HG03354 (cell line): Measurements from ENCODE around the gene SEMA5A.

Experiments used
- ATAC-seq: cut with Tn5 transposase; IDR thresholded peaks from one replicate; pipeline ENCODE4 v1.9.1; 2021; ENCODE audit warnings: mild to moderate bottlenecking; ENCODE audit not compliant: unreplicated experiment, poor library complexity, severe bottlenecking

The SEMA5A gene

DNA sequence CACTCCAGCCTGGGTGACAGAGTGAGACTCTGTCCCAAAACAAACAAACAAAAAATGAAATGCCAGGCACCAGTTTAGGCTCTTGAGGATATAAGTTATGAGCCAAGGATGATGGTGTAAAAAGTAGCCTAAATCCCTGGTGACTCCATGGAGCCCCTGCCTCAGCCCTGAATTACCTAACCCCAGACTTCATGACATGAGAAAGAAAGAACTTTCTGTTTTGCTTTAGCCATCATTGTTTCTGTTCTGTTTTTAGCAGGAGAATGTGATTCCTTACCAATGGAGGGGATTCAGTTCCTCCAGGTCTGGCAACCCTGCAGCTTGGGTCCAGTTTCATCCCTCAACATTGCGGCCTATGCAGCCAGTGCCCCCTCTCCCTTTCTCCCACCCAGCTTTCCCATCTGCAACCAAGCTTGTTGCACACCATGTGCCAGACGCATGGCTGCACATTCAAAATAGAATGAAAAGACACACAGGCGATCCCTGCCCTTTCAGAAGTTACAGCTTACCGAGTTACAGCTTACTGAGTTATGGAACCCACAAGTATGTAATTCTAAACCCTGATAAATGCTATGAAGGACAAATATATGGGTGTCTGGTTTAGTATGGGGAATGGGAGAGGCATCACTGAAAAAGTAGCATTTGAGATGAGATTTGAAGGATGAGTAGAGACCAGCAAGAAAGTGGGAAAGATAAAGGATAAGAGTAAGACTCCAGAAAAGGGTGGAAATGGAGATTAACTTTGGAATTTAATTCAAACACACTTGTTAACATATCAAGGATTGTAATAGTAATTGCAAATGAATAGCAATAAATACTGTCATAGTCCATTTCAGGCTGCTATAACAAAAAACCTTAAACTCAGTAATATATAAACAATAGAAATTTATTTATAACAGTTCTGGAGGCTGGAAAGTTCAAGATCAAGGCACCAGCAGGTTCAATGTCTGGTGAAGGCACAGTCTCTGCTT is 6.0 kb upstream of the SEMA5A start:
- no peak for ATAC-seq

DNA sequence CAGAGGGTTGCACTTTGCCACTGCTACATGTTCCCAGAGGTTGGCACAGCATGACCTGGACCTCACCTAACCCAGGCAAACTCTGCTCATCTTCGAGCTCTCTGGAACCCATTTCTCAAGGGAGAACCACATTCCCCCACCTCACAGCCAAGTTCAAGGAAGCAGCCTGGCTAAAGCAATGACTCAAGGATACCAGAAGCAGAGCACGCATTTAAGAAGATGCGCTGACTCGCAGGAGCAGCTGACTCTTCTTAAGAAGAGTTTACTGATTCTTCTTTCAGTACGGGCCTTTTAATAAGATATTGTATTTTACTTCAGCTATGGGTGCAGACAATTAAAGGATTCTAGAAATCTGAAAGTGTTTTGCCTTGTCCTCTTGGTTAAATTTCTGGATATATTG is 4.1 kb upstream of the SEMA5A start:
- ATAC-seq = no peak

DNA sequence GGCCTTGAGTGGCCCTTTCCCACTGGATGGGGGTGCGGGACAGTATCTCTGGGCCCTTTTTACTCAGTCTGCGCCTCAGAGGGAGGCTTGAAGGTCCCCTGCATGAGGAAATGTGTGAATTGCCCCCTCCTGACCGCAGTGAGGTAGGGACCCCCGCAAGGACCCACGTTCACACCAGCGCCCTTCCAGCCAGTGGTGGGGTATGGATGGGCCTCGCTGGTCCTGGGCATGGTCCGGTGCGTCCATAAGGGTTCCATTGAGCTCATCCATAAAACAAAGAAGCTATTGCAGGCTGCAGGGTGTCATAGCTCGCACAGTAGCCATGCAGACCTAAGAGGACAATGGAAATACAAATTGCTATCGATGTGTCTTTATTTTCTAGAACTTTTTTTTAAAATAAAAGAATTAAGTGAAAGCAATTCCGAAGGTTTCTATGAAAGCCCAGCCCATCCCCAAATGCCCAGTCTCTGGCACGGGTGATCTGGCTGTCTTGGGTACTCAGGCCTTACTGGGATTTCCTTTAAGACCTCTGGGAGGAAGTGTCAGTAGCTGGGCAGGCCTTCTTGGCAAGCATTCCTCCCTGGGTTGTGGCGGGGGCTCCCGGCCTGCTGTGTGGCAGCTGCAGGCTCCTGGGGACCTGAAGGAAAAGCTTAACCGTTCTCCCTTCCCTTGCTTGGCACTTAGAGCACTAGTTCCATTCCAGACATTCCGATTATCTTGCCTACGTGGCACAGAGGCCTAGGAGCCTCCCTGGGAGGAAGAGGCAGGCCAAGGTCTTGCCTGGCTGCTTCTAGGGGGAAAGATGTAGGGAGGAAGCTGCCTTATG is 1.5 kb upstream of the SEMA5A start:
- no peak for ATAC-seq

DNA sequence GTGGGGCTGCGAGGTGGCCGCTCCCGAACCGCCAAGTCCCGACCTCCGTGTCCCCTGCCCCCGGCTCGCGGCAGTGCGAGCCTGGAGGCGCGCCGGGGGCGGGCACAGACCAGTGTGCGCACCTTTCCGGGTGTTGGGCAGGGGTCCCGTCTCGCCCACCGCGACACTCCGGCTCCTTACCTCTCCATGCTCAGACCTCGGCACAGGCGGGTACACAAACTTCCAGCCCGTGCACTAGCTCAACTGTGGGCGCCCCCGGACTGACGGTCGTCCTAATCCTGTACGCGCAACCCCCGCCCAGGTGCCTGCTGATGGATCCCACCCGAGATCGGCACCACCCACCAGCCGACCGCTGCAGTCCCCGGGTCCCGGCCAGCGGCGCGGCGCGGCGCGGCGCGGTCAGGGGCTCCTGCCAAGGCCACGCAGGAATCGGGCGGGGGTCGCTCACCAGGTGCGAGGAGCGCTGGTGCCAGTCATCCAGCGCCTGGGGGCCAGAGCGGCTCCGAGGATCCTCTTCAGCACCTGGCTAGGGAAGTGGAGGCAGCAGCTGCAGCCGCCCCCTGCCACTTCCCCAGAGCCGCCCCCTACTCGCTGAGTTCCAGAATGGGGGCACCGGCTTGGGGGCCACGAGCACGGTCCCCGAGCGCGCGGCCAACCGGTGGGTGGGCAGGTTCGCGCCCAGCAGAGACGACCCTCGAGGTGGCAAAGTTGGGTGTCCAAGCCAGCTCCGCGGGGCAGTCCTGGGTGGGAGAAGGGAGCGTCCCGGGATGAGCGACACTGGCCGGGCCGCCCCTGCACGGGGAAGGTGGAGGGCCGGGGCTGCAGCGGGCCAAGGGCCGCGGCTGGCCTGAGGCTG is 511 bp downstream of the SEMA5A start:
- peak; percentile 22 for ATAC-seq

DNA sequence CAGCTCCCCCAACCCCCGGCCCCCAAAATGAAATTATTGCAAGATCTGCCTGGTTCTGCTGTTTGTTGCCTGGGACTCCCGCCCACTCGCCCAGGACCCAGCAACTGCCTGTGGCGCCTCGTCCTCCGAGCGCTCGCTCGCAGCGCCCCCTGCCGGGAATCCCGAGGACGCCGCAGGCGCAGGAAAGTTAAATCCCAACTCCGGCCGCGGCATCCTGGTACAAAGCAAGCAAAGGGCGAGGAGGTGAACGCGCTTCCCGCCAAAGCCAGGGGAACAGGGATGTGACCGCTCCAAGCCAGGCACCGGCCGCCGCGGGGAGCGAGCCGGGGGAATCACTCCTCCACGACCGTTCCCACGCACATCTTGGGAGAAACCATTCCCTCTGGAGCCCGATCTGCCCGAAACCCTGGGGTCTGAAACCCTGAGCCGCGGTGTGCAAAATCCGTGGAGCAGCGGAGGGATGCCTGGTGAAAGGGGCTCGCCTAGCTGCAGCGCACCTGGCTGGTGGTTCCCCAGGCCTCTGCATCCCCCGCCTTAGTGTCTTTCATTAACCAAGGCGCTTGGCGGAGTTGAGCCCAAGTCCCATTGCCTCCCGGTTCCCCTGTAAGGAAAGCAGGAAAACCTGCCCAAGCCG is 1.3 kb downstream of the SEMA5A start:
- peak; percentile 68 for ATAC-seq

DNA sequence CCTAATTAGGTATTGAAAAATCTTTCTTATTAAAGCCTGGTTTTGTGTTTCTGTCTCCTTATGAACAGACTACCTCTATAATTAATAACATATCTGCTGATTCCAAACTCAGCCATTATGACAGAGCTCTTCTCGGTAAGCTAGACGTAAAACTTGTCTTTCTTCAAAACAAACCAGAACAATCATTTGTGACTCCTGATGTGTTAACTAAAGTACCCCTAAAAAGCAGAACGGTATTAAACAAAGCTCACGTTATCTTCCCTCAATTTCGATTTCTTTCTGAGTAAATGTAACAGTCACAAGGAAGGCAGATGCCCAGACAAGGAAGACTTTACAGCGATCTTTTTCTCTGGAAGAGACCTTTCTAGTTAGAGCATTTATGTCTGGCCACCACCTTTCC is 1.8 kb downstream of the SEMA5A start:
- ATAC-seq = peak; percentile 15

DNA sequence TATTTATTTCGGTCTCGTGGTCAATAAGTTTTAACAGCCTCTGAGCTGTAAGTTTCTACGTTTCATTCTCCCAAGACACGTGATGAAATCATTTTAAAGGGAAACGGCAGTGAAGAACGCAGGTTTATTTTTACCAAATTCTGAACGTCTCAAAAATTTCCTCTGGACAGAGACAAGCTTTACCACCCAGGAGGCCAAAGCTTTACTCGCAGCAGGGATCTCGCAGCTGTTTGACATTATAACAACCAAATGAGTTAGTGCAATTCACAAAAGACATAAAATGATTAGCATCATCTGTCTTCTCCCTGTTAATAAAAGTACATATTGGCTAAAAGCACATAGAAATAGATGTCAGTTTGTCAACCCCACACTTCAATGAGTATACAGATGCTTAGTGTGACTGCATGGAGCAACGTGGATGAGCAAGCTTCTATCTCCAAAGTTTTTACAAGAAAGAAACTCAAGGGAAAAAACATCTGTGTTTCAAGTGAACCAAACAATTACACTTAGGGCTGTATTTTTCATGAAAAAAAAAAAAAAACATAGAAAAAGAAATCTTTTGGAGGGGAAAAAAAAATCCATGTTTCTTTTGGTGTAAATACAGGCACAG is 2.5 kb downstream of the SEMA5A start:
- no peak for ATAC-seq

DNA sequence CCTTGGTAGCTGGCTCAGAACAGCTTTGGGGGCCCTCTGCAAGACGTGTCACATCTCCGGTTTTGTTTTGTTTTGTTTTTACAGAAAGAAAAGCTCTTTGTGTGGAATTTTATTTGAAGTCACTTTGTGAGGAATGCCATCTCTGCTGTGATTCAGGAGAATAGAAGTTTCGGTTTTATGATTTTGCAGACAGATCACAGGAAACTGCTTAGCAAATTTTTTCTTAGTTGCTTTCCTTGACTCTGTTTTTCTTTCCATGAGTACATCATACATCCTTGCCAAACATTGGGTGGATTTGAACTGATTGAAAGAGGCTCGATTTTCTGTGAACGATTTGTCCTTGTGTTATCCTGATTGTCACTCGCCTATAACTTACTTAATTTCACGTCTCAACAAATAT is 5.1 kb downstream of the SEMA5A start:
- no peak for ATAC-seq

DNA sequence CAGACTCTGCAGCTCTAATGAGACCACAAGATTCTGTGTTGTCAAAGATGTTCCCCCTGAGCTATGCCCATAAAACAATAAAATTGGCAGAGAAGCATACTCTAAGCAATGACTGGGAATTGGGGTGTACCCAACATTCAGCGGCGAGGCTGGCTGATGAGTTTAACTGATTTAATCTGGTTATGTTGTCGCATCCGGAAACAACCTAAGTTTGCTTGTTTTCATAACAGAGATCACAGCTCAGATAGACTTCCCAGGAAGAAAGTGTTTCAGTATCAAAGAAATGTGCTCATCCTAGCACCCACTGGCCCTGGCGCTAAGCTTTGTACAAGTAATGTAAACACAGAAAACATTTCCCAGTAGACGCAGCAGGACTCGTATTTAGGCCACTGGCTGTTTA is 7.4 kb downstream of the SEMA5A start:
- ATAC-seq = no peak

DNA sequence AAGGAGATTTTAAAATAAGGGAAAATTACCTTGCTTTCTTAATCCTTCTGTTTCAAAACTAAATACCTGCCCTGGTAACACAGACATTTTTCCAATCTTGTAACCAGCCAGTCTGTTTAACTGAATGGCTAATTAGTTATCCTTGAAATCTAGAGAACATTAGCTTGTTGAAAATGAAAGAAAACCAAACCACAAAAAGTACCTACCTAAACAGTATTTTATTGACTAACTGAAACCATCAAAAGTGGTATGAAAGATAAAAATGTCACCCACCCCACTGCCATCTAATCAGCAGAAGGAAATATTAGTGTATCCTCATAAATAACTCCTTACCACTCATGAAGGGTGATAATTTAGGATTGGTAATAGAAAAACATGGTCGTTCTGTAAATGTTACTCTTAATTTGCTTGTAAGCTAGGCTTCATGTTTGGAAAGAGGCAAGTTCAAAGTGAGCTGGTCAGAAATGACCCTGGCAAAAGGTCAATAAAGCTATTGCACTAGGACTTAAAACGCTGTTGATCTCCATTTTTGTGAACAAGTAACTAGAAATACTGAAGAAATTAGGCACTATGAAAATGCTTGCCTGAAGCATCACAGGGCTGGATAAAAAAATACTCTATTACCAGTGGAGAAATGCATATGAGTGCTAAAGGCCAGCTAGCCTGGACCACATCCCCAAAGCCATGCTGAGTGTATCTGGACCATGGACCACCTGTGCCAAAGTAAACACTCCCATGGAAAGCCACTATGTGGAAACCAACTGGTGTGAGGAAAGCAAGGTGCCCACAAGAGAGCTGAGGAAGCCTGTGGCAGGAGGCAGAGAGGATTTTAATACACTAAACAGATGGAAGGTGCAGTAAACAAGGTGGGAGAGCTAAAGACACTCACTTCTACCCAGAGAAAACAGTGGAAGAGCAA is 8.4 kb downstream of the SEMA5A start:
- no peak for ATAC-seq

DNA sequence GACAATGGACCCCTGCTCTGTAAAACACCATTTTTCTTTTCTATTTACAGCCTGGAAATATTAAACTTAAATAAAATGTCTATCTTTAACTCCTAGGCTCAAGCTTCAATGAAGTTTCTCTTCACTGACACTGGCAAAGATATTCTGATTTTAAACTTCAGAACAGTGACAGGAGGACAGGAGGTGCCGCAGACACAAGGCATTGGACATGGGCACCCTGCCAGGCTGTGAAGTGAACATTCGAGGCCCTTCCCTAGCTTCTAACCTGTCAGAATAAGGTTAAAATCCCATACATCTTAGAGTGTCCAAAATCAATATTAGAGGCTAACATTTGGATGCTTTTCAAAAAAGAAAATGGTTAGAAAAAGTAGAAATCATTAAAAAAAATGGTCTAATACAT is 9.2 kb downstream of the SEMA5A start:
- no peak for ATAC-seq

DNA sequence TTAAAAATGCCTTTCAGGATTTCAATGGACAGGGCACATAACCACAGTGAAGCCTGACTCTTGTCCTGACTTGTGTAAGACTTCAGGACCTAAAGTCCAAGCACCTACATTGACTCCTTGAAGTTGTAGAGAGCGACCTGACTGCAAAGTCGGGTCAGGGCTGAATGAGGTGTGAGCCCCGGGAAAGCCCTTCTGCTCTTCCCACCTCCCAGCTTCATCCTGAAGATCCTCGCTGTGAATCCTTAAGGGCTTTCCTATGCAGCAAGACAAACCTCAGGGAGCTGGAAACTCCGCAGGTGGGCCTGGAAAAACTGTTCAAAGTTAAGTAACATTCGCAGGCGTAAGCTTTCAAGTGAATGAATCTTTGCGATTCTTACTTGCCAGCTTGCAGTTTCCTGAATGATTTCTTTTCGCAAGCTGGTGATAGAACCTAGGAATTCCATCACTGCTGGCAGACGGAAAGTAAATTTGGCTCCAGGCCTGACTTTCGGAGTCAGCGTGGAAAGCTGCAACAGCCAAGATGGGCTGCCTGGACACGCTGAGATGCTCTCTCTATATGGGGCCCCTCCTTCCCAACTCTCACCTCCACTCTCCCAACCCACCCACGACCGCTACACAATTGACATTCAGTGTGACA is 10.9 kb downstream of the SEMA5A start:
- ATAC-seq = no peak

DNA sequence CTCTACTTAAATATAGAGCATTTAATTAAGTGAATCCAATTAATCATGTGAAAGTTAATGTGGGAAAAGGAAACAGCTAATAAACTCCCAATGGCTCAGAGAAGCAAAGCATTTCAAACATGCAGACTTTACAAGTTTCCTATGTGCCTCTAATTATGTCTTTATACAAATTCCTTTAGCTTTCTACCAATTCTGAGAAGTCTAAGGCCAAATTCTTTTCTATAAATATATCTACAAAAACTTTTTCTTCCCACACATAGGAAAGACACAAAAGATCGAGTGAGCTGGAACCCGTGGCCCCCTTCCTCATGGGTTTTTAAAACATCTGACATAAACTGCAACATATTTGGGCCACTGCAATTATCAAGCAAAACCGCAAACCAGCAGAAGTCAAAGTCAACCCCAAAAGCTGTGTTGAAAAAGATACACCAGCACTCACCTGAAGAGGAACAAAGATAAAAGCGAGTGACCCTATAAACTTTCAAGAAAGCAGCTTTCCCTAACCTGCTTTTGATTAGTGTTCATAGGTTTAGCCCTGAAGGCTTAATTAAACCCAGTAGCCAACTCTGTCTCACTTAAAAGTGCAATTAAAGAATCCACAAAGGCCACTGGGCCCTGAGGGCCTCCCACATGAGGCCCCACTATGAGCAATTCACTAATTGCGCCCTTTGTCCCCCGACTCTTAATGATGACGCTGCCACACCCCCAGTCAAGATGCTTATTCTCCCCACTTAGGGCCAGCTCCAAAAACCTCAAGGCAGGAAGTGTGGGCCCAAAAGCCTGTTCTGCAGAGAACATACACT is 12.1 kb downstream of the SEMA5A start:
- ATAC-seq = no peak

DNA sequence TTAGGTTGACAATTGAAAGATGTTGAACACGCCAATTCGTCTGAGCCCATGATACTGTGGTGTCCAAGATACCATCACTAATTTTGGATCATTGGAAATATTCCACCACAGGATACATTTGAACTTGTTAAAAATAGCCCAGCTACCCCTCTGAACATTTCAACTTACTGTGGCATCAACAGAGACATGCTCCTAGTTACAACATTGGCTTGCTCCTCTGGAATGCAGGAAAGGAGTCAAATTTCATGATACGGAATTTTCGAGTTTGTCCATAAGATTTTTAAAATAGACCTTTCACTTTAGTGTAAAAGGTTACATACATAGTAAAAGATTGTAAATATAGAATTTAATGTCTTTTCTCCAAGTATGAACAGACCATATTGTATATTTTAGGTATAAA is 12.8 kb downstream of the SEMA5A start:
- no peak for ATAC-seq

DNA sequence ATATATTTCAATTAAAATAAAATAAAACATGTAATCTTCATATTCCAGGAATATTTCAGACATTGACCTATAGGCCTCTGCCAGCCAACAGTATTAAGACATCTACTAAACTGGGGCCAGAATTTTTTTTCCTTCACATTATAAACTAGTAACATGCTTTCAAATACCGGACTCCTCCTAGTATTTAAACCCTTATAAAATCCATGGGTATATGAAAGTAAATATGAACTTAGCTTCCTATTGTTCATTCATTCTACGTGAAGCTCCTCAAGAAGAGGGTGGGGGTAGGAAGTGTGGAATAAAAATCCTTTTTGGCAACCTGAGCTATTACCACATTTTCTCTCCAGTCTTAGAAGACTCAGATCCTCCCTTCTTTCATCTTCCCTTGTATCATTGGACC is 16.4 kb downstream of the SEMA5A start:
- no peak for ATAC-seq

DNA sequence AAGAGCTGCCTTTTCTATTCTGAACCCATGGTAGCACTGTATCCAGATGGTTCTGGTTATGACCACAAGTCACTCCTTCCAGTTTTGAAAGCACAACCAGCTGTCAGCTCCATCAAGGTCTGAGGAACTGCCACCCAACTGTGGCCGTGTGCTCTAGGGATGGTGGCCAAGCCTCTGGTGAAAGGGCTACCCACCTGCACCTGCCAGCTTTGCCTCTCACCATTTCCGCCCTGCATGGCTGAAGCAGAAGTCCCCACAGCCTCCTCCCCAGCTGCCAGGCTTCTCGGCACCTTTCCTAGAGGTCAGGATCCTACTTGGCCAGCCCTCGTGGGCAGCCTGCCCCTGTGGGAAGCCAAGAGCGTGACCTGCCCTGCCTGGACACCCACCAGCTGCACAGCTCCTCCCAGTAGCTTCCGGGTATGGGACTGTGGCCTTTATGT is 16.8 kb downstream of the SEMA5A start:
- no peak for ATAC-seq

DNA sequence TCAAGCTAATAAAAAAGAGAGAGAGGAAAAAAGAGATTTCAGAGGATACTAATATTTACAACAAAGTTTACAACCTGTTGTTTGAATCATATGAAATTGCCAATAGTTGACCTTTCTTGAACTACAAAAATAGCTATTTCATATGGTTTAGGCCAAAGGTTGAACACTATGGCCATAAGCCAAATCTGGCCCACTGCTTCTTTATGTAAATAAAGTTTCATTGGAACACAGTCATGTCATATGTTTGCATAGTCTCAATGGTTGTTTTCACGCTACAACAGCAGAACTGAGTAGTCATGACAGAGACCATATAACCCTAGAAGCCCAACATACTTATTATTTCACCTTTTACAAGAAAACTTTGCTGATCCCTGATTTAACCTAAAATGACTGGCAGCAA is 20.9 kb downstream of the SEMA5A start:
- ATAC-seq = peak; percentile 42
